ENCODE data around the gene NUDT3. TPM values are rescaled to one million over a fixed set of nuclear protein-coding genes. Genes with fewer than 3 reads are reported as not detected.

The NUDT3 gene
- total and polyA plus RNA-seq, 3 experiments from 2014 or later: 9.7 to 16.8 (median 16.6) TPM

DNA sequence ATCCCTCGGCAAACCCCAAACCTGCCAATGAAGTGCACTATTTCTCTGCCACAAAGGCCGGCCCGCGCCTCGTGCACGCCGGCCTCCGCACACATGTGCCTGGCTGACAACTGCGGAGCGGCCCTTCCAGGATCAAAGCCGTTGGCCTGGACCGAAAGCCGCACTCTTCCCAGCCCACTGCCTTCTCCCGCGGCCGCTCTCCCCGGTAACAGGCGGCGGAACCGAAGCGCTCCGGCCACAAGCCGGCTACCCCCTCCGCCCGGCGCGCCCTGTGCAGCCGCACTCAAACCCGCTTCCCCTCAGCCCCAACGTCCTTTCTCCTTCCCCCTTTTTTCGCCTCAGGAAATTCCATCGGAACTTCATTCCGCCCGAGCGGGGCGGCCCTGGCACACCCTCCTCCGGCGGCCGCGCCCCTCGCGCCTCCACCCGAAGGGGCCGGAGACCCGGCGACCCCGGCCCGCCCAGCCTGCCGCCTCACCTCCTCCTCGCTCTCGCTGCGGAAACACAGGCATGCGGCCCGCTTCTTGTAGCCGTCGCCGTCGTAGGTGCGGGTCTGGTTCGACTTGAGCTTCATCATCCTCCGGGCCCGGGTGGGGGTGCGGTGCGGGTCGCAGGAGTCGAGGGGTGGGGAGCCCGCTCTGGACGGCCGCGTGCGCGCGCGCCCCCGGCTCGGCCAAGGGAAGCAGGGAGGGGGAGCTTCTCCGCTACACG is 528 bp downstream of the NUDT3 start:
- peaks cover 17 to 37% (median 28%) of the 10 kb centered on the region in 3 donors for H3K4me1 Mint-ChIP-seq
- Histone ChIP-seq H3K27ac (ENCODE audit: low read depth, low read length) (peak overlapping the region; percentile 79), H3K9me3 (ENCODE audit: low read length) (no peaks in the 10 kb centered on the region), H3K4me3 (ENCODE audit: low read length) (peak overlapping the region; percentile 73), H3K4me1 (ENCODE audit: insufficient read depth, low read length) (peaks cover 9% of the 10 kb centered on the region), H3K27me3 (ENCODE audit: insufficient read depth, low read length, poor library complexity, severe bottlenecking) (no peaks in the 10 kb centered on the region), H3K36me3 (ENCODE audit: insufficient read depth, low read length) (no peaks in the 10 kb centered on the region)
- H3K36me3 Mint-ChIP-seq: peaks cover 0 to 5% (median 1%) of the 10 kb centered on the region in 3 donors
- POLR2A ChIA-PET: interaction anchor here (0.5 to 1.2 kb wide), 4 partner anchors 10 to 142 kb away, joined by 3 to 7 read pairs (median 4); no protein-coding TSS in a partner anchor
- peak overlapping the region in 2 of 8 donors; percentile 90 to 91 for H3K27ac Mint-ChIP-seq
- peaks cover 0 to 4% (median 3%) of the 10 kb centered on the region in 5 donors for H3K9me3 Mint-ChIP-seq
- no peak overlapping the region for H3K4me3 Mint-ChIP-seq
- DNase-seq: peak; percentile 17 to 59 (median 49)
- CTCF ChIA-PET: interaction anchor here (1.0 to 5.1 kb wide), 4 partner anchors 11 to 195 kb away, joined by 3 to 35 read pairs (median 4); partner anchors contain the start of gene SMIM29
- H3K27me3 Mint-ChIP-seq: no peaks in the 10 kb centered on the region

DNA sequence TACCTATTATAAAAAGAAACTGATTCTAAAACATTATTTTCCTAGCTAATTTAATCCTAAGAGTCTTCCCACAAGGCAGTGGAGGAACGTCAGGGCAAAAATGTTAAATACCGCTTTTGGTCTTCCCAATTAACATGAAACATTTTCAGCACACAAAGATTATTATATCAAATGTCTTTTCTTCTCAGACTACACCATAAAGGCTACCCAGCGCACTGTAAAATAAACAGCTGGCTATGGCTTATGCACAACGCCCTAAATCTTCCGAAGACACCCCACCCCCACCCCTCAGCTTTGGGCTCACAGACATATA is 1.0 kb downstream of the NUDT3 start:
- Histone ChIP-seq H3K36me3 (ENCODE audit: insufficient read depth, low read length) (no peaks in the 10 kb centered on the region), H3K9me3 (ENCODE audit: low read length) (no peaks in the 10 kb centered on the region), H3K4me1 (ENCODE audit: insufficient read depth, low read length) (peaks cover 9% of the 10 kb centered on the region), H3K27ac (ENCODE audit: low read depth, low read length) (peak overlapping the region; percentile 79), H3K4me3 (ENCODE audit: low read length) (peak overlapping the region; percentile 73), H3K27me3 (ENCODE audit: insufficient read depth, low read length, poor library complexity, severe bottlenecking) (no peaks in the 10 kb centered on the region)
- POLR2A ChIA-PET: interaction anchor here (0.6 to 1.2 kb wide), 2 partner anchors 9 to 142 kb away, joined by 3 read pairs; no protein-coding TSS in a partner anchor
- H3K4me1 Mint-ChIP-seq: peaks cover 19 to 42% (median 33%) of the 10 kb centered on the region in 3 donors
- H3K36me3 Mint-ChIP-seq: peaks cover 0 to 5% (median 1%) of the 10 kb centered on the region in 3 donors
- no peak overlapping the region for H3K4me3 Mint-ChIP-seq
- no peaks in the 10 kb centered on the region for H3K27me3 Mint-ChIP-seq
- CTCF ChIA-PET: interaction anchor here (1.8 to 5.1 kb wide), 3 partner anchors 24 to 195 kb away, joined by 6 to 35 read pairs (median 9); partner anchors contain the start of gene SMIM29
- no peak overlapping the region for H3K27ac Mint-ChIP-seq
- no peak for DNase-seq
- H3K9me3 Mint-ChIP-seq: peaks cover 0 to 2% (median under 1%) of the 10 kb centered on the region in 5 donors

DNA sequence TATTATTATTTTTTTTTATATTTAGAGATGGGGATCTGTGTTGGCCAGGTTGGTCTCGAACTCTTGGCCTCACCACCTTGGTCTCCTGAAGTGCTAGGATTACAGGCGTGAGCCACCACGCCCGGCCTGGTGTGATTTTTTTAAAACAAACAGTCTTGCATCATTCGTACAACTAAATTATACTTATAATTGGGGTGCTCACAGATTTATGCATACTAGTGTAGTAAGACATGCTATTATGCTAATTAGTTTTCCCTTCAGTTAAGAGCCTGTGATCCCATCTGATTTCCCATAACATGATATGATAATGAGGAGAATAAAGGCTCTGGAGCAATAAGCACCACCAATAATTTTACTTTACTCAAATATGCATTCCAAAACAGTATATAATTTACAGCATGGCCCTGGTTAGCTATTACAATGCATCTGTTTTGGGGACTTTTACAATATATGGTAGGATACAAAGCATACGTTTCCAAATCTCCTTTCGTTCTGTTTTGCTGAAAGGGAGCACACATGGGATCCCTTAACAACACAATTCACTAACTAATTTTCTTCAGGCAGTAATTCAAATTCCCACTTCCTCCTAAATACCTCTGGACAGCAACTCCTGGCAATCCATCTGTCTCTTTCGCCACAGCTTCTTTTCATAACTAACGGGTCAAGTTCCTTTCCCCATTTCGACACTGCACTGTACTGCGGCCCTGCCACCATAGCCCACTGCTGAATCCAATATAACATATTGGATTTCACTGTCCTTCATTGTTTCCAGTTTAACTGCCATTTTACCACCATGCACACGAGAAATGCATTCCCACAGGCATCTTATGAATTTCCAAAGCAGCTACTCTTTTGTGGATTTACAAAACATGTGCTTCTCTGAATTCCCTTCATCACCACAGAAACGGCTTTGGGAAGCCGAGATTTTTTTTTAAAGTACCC is 1.7 kb downstream of the NUDT3 start:
- H3K27ac ChIP-seq (ENCODE audit: low read depth, low read length): peak overlapping the region; percentile 79
- H3K9me3 ChIP-seq (ENCODE audit: low read length): no peaks in the 10 kb centered on the region
- ChIA-PET POLR2A (interaction anchor here (0.6 to 1.2 kb wide), 2 partner anchors 8 to 141 kb away, joined by 3 read pairs; no protein-coding TSS in a partner anchor), CTCF (interaction anchor here (1.8 to 5.1 kb wide), 3 partner anchors 25 to 194 kb away, joined by 6 to 35 read pairs (median 9); partner anchors contain the start of gene SMIM29)
- H3K9me3 Mint-ChIP-seq: no peaks in the 10 kb centered on the region
- H3K36me3 Mint-ChIP-seq: peaks cover 0 to 5% (median 1%) of the 10 kb centered on the region in 3 donors
- no peak for DNase-seq
- H3K4me3 Mint-ChIP-seq: no peak overlapping the region
- H3K4me1 Mint-ChIP-seq: peaks cover 21 to 47% (median 37%) of the 10 kb centered on the region in 3 donors
- H3K4me3 ChIP-seq (ENCODE audit: low read length): peak overlapping the region; percentile 73
- no peaks in the 10 kb centered on the region for H3K27me3 Mint-ChIP-seq
- peaks cover 10% of the 10 kb centered on the region for H3K4me1 ChIP-seq (ENCODE audit: insufficient read depth, low read length)
- H3K27ac Mint-ChIP-seq: no peak overlapping the region
- no peaks in the 10 kb centered on the region for H3K36me3 ChIP-seq (ENCODE audit: insufficient read depth, low read length)
- H3K27me3 ChIP-seq (ENCODE audit: insufficient read depth, low read length, poor library complexity, severe bottlenecking): no peaks in the 10 kb centered on the region

DNA sequence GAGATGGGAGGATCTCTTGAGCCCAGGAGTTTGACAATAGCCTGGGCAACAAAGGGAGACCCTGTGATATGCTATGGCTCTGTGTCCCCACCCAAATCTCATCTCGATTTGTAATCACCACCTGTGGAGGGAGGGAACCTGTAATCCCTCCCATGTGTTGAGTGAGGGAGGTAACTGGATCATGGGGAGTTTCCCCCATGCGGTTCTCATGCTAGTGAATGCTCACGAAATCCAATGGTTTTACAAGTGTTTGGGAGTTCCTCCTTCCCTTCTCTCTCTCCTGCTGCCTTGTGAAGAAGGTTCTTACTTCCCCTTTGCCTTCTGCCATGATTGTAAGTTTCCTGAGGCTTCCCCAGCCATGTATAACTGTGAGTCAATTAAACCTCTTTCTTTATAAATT is 3.4 kb downstream of the NUDT3 start:
- H3K36me3 ChIP-seq (ENCODE audit: insufficient read depth, low read length): no peaks in the 10 kb centered on the region
- Mint-ChIP-seq H3K4me1 (peaks cover 26 to 59% (median 46%) of the 10 kb centered on the region in 3 donors), H3K27me3 (no peaks in the 10 kb centered on the region), H3K4me3 (no peak overlapping the region), H3K9me3 (no peaks in the 10 kb centered on the region), H3K27ac (peak overlapping the region in 1 of 8 donors; percentile 46), H3K36me3 (peaks cover 0 to 5% (median 1%) of the 10 kb centered on the region in 3 donors)
- CTCF ChIA-PET: interaction anchor here (0.6 kb wide), 1 partner anchor 193 kb away, joined by 3 read pairs; no protein-coding TSS in a partner anchor
- no peaks in the 10 kb centered on the region for H3K27me3 ChIP-seq (ENCODE audit: insufficient read depth, low read length, poor library complexity, severe bottlenecking)
- POLR2A ChIA-PET: no interaction called here
- H3K27ac ChIP-seq (ENCODE audit: low read depth, low read length): no peak overlapping the region
- no peak overlapping the region for H3K4me3 ChIP-seq (ENCODE audit: low read length)
- peaks cover 13% of the 10 kb centered on the region for H3K4me1 ChIP-seq (ENCODE audit: insufficient read depth, low read length)
- no peak for DNase-seq
- no peaks in the 10 kb centered on the region for H3K9me3 ChIP-seq (ENCODE audit: low read length)

DNA sequence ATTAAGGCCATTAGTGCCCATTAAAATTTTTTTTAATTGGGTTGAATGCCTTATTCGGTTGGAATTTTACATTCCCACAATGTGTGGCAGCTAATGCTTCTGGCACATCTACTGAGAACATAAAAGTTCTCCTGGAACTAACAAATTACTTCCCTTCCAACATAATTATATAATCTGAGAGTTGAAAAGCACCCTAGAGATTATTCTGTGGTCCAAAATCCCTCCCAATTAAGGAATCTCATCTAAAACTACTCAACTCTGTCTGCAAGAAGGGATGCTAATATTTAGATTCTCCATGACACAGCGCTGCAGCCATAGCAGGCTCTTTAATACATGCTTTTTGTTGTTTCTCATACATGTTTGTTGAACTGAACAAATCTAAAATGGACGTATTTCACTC is 4.0 kb downstream of the NUDT3 start:
- Histone ChIP-seq H3K9me3 (ENCODE audit: low read length) (no peaks in the 10 kb centered on the region), H3K27me3 (ENCODE audit: insufficient read depth, low read length, poor library complexity, severe bottlenecking) (no peaks in the 10 kb centered on the region), H3K4me1 (ENCODE audit: insufficient read depth, low read length) (peaks cover 13% of the 10 kb centered on the region), H3K4me3 (ENCODE audit: low read length) (no peak overlapping the region), H3K36me3 (ENCODE audit: insufficient read depth, low read length) (no peaks in the 10 kb centered on the region), H3K27ac (ENCODE audit: low read depth, low read length) (no peak overlapping the region)
- H3K27me3 Mint-ChIP-seq: no peaks in the 10 kb centered on the region
- no peak overlapping the region for H3K27ac Mint-ChIP-seq
- POLR2A ChIA-PET: no interaction called here
- CTCF ChIA-PET: no interaction called here
- H3K4me3 Mint-ChIP-seq: no peak overlapping the region
- no peak for DNase-seq
- peaks cover 24 to 60% (median 47%) of the 10 kb centered on the region in 3 donors for H3K4me1 Mint-ChIP-seq
- no peaks in the 10 kb centered on the region for H3K9me3 Mint-ChIP-seq
- H3K36me3 Mint-ChIP-seq: peaks cover 0 to 8% (median 3%) of the 10 kb centered on the region in 3 donors

DNA sequence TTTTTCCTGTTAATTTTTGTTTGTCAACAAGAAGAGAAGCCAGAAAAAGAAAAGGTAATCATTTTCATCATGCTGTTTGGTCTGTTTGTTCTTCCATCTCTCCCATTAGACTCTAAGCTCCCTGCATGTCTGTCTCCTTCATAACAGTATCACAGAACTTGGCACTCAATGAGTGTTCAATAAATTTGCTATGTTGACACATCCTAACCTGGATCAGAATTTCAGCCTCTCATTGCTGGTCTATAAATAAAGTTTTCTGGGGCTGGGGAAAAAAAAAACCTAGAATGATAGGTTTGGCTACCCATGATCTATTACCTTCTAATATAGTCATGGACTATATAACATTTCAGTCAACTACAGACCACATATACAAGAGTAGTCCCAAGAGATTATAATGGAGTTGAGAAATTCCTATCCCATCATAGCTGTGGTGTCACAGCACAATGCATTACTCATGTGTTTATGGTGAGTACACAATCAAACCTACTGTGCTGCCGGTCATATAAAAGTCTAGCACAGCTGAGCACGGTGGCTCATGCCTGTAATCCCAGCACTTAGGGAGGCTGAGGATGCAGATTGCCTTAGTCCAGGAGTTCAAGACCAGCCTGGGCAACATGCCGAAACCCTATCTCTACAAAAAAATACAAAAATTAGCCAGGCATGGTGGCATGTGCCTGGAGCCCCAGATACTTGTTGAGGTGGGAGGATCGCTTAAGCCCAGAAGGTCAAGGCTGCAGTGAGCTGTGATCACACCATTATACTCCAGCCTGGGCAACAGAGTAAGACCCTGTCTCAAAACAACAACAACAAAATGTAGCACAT is 5.9 kb downstream of the NUDT3 start:
- Histone ChIP-seq H3K27ac (ENCODE audit: low read depth, low read length) (no peak overlapping the region), H3K36me3 (ENCODE audit: insufficient read depth, low read length) (no peaks in the 10 kb centered on the region), H3K9me3 (ENCODE audit: low read length) (no peaks in the 10 kb centered on the region), H3K4me1 (ENCODE audit: insufficient read depth, low read length) (peaks cover 13% of the 10 kb centered on the region), H3K27me3 (ENCODE audit: insufficient read depth, low read length, poor library complexity, severe bottlenecking) (no peaks in the 10 kb centered on the region), H3K4me3 (ENCODE audit: low read length) (no peak overlapping the region)
- peak overlapping the region in 1 of 8 donors; percentile 11 for H3K27ac Mint-ChIP-seq
- no peaks in the 10 kb centered on the region for H3K9me3 Mint-ChIP-seq
- no peak for DNase-seq
- no peaks in the 10 kb centered on the region for H3K27me3 Mint-ChIP-seq
- no peak overlapping the region for H3K4me3 Mint-ChIP-seq
- POLR2A ChIA-PET: no interaction called here
- H3K36me3 Mint-ChIP-seq: peaks cover 0 to 3% (median 3%) of the 10 kb centered on the region in 3 donors
- H3K4me1 Mint-ChIP-seq: peaks cover 18 to 55% (median 39%) of the 10 kb centered on the region in 3 donors
- CTCF ChIA-PET: interaction anchor here (1.3 kb wide), 1 partner anchor 137 kb away, joined by 3 read pairs; no protein-coding TSS in a partner anchor

DNA sequence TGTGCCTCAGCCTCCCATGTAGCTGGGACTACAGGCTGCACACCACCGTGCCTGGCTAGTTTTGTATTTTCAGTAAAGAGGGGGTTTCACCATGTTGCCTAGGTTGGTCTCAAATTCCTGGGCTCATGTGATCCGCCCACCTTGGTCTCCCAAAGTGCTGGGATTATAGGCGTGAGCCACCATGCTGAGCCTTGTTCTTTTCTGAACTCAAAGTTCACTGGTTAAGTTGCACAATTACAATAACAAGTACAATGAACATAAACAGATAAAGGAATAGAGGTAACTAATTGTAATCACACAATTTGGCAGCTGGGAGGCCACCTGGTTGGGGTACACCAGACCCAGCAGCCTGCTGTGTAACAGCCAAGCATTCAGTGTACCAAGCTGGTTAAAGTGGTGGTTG is 6.7 kb downstream of the NUDT3 start:
- CTCF ChIA-PET: no interaction called here
- POLR2A ChIA-PET: no interaction called here
- DNase-seq: no peak
- Histone ChIP-seq H3K4me1 (ENCODE audit: insufficient read depth, low read length) (peaks cover 6% of the 10 kb centered on the region), H3K36me3 (ENCODE audit: insufficient read depth, low read length) (no peaks in the 10 kb centered on the region), H3K27me3 (ENCODE audit: insufficient read depth, low read length, poor library complexity, severe bottlenecking) (no peaks in the 10 kb centered on the region), H3K27ac (ENCODE audit: low read depth, low read length) (no peak overlapping the region), H3K4me3 (ENCODE audit: low read length) (no peak overlapping the region), H3K9me3 (ENCODE audit: low read length) (no peaks in the 10 kb centered on the region)
- Mint-ChIP-seq H3K9me3 (no peaks in the 10 kb centered on the region), H3K27ac (no peak overlapping the region), H3K27me3 (no peaks in the 10 kb centered on the region), H3K36me3 (peaks cover 0 to 3% (median 3%) of the 10 kb centered on the region in 3 donors), H3K4me3 (no peak overlapping the region), H3K4me1 (peaks cover 19 to 57% (median 46%) of the 10 kb centered on the region in 3 donors)
